Fibroblast of peridontal ligament (primary cell): ENCODE results near the gene PRR5.

Source experiments
- DNase-seq: peaks from one replicate; pipeline ENCODE4 v3.0.0-alpha.2; 2010; ENCODE audit errors: extremely low read depth

The PRR5 gene

GRCh38 chr22:44714703-44715350 is 12.8 kb downstream of the PRR5 start:
- no peak for DNase-seq

- DNase-seq: no peak
Measured at GRCh38 chr22:44718418-44718817, 16.4 kb downstream of the PRR5 start.

GRCh38 chr22:44719586-44720368 is 17.8 kb downstream of the PRR5 start:
- no peak for DNase-seq

- DNase-seq: no peak
Measured at GRCh38 chr22:44721213-44721612, 19.2 kb downstream of the PRR5 start.

- no peak for DNase-seq
Measured at GRCh38 chr22:44722611-44723010, 20.6 kb downstream of the PRR5 start.

DNA sequence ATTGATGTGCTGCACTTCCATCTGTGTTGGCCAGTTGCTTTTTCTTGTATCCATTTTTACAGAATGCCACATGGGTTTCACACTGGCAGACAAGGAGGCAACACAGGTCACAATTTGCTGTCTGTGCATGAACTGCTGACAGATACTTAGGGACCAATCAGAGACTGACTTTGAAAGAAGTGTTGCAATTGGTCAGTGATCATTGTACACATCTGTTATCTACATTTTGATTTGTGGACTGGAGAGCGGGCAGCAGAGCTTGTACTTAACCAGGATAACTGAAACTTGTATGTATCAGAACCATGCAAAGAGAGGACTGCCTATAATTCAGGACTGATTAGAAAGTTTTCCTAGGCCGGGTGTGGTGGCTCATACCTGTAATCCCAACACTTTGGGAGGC is 21.8 kb downstream of the PRR5 start:
- DNase-seq: peak; percentile 46

DNA sequence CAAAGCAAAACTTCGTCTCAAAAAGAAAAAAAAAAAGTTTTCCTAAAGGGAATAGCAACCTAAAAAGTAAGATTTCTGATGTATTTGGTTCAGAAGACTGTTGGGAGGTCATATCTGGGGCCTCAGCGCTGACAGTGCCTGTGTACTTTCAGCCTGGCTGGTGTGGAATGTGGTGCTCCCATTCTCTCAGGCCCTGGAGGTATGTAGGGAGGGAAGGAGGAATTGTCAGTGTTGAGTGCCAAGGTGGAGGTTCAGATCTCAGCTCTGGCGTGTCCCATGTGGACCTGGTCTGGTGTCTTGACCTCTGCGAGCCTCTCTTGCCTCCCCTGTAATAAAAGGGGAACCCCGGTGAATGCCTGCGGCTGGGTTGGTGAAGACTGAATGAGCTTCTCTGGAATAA is 22.4 kb downstream of the PRR5 start:
- no peak for DNase-seq

GRCh38 chr22:44724859-44725258 is 22.9 kb downstream of the PRR5 start:
- no peak for DNase-seq

DNA sequence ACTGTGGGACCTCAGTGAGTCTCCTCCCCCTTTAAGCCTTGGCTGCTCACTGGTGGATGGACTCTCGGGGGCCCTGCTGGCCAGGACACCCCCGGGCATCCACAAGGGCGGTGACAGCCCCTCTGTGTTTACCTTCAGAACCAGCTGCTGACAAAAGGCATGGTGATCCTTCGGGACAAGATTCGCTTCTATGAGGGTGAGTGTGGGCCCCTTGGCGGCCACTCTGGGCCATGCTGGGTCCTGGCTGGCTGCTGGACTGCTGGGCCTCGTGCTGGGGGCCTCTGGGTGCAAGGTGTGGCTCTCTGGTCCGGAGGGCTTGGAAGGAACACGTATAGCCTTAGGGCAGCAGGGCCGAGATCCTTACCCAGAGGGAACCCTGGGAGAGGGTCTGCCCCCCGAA is 24.4 kb downstream of the PRR5 start:
- DNase-seq: no peak

- DNase-seq: no peak
Measured at GRCh38 chr22:44727148-44727547, 25.1 kb downstream of the PRR5 start.

GRCh38 chr22:44727709-44728108 is 25.7 kb downstream of the PRR5 start:
- DNase-seq: no peak

DNA sequence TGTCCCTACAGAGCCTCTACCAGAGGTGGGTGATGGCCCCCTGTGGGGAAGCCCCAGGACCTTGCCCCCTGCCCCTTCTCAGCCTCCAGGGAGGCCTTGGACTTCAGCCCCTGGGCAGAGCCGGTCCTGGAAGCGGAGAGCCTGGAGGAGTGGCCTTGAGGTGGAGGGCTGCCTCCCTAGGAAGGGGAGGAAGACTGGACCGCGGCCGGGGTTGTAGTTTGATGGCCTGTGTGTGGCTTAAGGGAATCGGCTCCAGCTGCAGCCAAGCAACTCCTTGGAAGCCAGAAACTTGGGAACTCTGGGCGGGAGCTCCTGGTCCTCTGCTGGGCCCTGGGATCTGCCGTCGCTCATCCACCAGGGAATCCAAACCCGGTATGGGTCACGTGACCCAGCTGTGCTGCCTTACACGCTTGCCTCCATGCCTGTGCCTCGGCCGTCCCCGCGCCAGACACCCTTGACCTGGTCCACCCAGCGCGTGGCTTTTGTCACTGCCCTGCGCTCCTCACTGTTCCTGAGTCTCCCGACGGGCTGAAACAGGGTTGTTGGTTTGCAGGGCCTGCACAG is 26.8 kb downstream of the PRR5 start:
- DNase-seq: no peak

GRCh38 chr22:44729391-44730021 is 27.5 kb downstream of the PRR5 start:
- peak; percentile 44 for DNase-seq

GRCh38 chr22:44730022-44730393 is 28.0 kb downstream of the PRR5 start:
- no peak for DNase-seq

DNA sequence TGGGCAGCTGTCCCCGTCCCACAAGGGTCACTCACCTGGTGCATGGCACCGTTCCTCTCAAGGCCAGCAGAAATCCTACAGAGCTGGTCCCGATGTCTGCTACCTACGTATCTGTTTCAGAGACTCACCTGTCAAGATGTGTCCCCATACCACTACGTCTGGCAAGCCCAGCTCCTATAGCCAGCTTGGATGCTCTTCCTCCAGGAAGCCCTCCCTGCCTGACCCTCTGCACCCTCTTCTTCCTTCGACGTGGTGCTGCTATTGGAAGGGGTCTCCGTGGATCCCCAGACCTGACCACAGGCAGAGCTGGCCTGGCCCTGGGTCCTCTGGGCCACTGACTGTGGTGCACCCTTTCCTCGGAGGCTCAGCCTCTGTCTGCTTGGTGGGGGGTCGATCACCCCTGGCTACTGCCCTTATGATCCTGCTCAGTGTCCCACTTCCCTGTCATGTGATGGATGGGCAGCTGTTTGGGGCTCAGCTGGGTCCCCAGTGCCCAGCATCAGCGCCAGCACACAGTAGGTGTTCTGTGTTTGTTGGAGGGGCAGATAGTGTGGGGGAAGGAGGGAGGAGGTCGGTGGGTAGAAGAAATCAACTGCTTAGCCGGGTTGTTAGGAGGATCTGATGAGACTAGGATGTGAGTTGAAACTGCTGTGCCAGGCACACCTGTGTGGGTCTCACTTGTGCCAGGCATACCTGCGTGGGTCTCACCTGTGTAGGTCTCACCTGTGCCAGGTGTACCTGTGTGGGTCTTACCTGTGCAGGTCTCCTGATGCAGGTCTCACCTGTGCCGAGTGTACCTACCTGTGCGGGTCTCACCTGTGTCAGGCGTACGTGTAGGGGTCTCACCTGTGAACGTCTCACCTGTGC is 28.7 kb downstream of the PRR5 start:
- DNase-seq: no peak

DNA sequence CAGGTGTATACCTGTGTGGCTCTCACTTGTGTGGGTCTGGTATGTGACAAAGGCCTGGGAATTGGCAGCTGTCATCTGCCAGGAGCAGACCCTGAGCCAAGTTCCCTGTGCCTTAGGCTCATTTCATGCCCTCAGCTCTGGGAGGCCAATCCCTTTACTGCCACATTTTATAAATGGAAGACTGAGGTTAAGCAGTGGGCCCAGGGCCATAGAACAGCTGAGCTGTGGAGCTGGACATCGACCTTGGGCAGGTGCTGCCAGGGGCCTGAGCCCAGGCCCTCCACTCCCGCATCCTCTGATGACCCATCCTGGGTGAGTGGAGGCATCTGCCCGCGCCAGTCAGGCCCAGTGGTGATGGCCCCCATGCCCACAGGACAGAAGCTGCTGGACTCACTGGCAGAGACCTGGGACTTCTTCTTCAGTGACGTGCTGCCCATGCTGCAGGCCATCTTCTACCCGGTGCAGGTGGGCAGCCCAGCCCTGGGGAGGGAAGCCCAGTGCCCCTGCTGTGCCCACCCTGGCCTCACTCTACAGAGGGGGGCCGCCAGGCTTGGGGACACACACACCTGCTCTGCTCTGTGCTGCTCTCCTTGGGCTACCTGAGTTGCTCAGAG is 29.5 kb downstream of the PRR5 start:
- DNase-seq: no peak

DNA sequence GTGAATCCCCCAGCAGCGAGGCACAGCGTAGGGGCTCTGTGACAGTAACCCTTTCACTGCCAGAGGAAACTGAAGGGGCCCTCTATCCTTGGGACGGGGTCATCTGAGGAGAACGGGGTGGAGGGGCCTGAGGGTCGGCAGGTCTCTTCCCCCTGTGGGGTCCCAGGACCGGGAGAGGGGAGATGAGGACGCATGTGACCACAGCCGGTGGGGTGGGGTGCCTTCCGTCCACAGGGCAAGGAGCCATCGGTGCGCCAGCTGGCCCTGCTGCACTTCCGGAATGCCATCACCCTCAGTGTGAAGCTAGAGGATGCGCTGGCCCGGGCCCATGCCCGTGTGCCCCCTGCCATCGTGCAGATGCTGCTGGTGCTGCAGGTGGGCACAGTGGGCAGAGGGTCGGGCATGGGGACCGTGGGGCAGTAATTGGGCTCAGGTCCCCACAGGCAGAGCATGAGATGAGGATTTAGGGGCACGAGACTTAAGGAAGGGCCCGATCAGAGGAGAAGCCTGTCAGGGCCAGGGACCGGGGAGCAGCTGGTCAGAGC is 30.1 kb downstream of the PRR5 start:
- no peak for DNase-seq

GRCh38 chr22:44732661-44733060 is 30.7 kb downstream of the PRR5 start:
- DNase-seq: no peak

GRCh38 chr22:44733426-44734106 is 31.6 kb downstream of the PRR5 start:
- DNase-seq: no peak

DNA sequence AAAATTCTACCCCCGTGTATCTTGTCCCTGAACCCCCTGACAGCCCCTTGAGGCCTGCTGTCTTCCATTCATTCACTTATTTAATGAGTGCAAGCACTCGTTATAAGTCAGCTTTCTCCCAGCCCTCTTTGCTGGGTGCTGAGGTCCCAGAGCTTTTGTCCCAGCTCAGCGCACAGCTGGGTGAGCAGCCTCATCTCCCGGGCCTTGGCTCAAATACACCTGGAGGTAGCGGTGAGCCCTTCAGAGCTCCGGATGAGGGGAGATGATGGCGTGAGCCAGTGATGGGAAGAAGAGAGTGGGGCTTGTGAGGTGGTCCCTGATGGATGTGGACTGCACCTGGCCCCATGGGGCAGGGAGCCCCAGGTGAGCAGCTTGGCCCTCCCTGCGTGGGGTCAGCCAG is 32.3 kb downstream of the PRR5 start:
- no peak for DNase-seq
